Heart right ventricle (tissue), 16 donors: Measurements from ENCODE around the gene KCNMA1. TPM values are rescaled to one million over a fixed set of nuclear protein-coding genes. Genes with fewer than 3 reads are reported as not detected.
"Not testable (repeated sequence)": the region's sequence is repeated elsewhere in the genome, so short reads cannot be mapped to it uniquely, and the experiment has no call there.

Experiments
- ATAC-seq, 8 donors: fragments of 200-7000 bp; cut with Tn5 transposase; one replicate each; pipeline ENCODE4 v1.9.1; 2020; ENCODE audit warnings: mild to moderate bottlenecking in 8 of 8, moderate library complexity in 8 of 8, moderate number of reproducible peaks in 1 of 8
- DNase-seq, 2 donors: peaks; one replicate each; pipeline ENCODE4 v3.0.0-alpha.2; 2020
- H3K27ac ChIP-seq, 10 donors: fragments of 200-600 bp; sonication (generic) in 2 of 10; one replicate each; pipeline versions ENCODE4 v1.5.0 to v1.8.0; 2020 to 2022; ENCODE audit warnings: mild to moderate bottlenecking in 3 of 10
- H3K27me3 ChIP-seq, 7 donors: fragments of 200-600 bp; one replicate each; pipeline ENCODE4 v1.8.0; 2021 to 2022; ENCODE audit warnings: mild to moderate bottlenecking in 2 of 7
- H3K36me3 ChIP-seq, 9 donors: fragments of 200-600 bp; sonication (generic) in 1 of 9; one replicate each; pipeline versions ENCODE4 v1.5.0 to v1.8.0; 2020 to 2022; ENCODE audit warnings: mild to moderate bottlenecking in 2 of 9
- H3K4me1 ChIP-seq, 9 donors: fragments of 200-600 bp; sonication (generic) in 1 of 9; one replicate each; pipeline versions ENCODE4 v1.5.0 to v1.8.0; 2020 to 2022; ENCODE audit warnings: mild to moderate bottlenecking in 4 of 9
- H3K4me3 ChIP-seq, 10 donors: fragments of 200-600 bp; sonication (generic) in 2 of 10; one replicate each; pipeline versions ENCODE4 v1.5.0 to v1.8.0; 2020 to 2022; ENCODE audit warnings: mild to moderate bottlenecking in 7 of 10, moderate library complexity in 2 of 10
- H3K9me3 ChIP-seq, 11 donors: fragments of 200-600 bp in 10 of 11; sonication (generic) in 2 of 11; one replicate each; pipeline versions ENCODE4 v1.5.0 to v1.8.0; 2013 to 2022; ENCODE audit warnings: mild to moderate bottlenecking in 2 of 11, control low read depth in 1 of 11, moderate library complexity in 1 of 11
- WGBS, 2 donors: extraction: QIAGEN DNeasy Blood & Tissue Kit; methylation state at CpG; one replicate each; pipeline ENCODE4 v1.1.7; 2013; ENCODE audit warnings: inconsistent platforms in 1 of 2; 5-methylcytosine and 5-hydroxymethylcytosine counted together
- intact Hi-C, 10 donors: fragments of 100-400 bp; cut with DNase I; formaldehyde crosslinking; loops; one replicate each; pipeline versions ENCODE4 v1.11.1 to v1.14.2; 2022
- polyA plus RNA-seq, 2 donors: library from polyadenylated mRNA; stranded (reverse); fragments of 200-250 nt; gene quantifications; one replicate each; pipeline ENCODE4 v1.2.3, GENCODE V29; 2013
- total RNA-seq, 10 donors: library from RNA; stranded (reverse); fragmentation: NEBNext Ultra II Directional in 3 of 10; extraction: Animal tissue kit (Norgen Biotek cat#: 25700) in 3 of 10; gene quantifications; one replicate each; pipeline versions ENCODE4 v1.2.1 to v1.2.4, GENCODE V29; 2021 to 2023
- TF ChIP-seq, protein P1 (sequence below), 9 donors: fragments of 200-600 bp; sonication (generic) in 2 of 9; IDR thresholded peaks; one replicate each; pipeline versions ENCODE4 v1.5.0 to v1.8.0; 2021 to 2022; ENCODE audit warnings: antibody characterized with exemption in 9 of 9, mild to moderate bottlenecking in 5 of 9, moderate library complexity in 1 of 9
- donor health status: Arrhythmogenic right ventricular cardiomyopathy.
- donor health status: ischemic (EF 13 %, LVEDD 7.1; RV severe dilation, severe dysfunction).
- donor health status: healthy with polysubstance abuse.
- donor health status: DM: no; HTN: yes; CAD: no.
- donor health status: DM: no; HTN: no; CAD: no.
- donor health status: ischemic (EF 25% LVEDD 6.9; RV normal size, moderate dysfunction).
- donor health status: ischemic (EF 25% LVEDD 5.7; RV mildly dilated, moderate dysfunction).
- donor health status: healthy.
- donor health status: DM: yes; HTN: yes; CAD: no.
- donor health status: Ischemic cardiomyopathy.
- donor health status: ischemic (EF 35%, LVEDD 5.7; RV mildly dilated, moderate dysfunction).
- donor health status: nonischemic (EF 11% LVEDD 7.7; RV severe dilation, severe dysfunction).
- donor health status: DM: yes; HTN: yes; CAD: no.
- donor health status: PGD.
- donor health status: ischemic (EF 29% LVEDD 5.4; RV normal size, mild dysfunction).
- donor health status: nonischemic (EF 23%, LVEDD 6.1; RV moderate dilation, normal function).

KCNMA1 gene
- total and polyA plus RNA-seq, 12 donors, result 0.59 to 5.3 (median 1.6) TPM

DNA sequence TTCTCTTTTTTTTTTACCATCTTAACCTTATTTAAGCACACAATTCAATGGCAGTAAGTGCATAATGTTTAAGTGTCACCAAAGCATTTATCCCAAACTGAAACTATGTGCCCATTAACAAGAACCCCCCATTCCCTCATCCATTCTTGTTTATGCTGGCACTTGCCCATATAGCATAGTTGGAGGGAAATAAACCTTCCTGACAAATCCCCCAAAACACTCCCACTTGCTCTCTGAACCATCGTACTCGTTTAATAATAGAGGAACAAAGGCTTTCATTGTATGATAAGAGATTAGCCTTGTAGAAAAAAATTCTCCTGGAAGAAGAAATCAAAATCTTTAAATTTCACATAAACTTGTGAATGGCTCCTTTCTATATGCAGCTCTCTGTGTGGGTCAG is 26.4 kb upstream of the KCNMA1 start:
- TF ChIP-seq, protein P1, sequence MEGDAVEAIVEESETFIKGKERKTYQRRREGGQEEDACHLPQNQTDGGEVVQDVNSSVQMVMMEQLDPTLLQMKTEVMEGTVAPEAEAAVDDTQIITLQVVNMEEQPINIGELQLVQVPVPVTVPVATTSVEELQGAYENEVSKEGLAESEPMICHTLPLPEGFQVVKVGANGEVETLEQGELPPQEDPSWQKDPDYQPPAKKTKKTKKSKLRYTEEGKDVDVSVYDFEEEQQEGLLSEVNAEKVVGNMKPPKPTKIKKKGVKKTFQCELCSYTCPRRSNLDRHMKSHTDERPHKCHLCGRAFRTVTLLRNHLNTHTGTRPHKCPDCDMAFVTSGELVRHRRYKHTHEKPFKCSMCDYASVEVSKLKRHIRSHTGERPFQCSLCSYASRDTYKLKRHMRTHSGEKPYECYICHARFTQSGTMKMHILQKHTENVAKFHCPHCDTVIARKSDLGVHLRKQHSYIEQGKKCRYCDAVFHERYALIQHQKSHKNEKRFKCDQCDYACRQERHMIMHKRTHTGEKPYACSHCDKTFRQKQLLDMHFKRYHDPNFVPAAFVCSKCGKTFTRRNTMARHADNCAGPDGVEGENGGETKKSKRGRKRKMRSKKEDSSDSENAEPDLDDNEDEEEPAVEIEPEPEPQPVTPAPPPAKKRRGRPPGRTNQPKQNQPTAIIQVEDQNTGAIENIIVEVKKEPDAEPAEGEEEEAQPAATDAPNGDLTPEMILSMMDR (IDR thresholded peaks at IDR 0.05), result no peak
- DNase-seq, result no peak
- WGBS, 2 donors, result 30 to 47% methylated on average over 2 of the region's 2 CpGs
- Histone ChIP-seq H3K27me3 (peaks cover 0 to 34% (median 27%) of the 10 kb centered on the region in 7 donors), H3K9me3 (peaks cover 0 to 11% (median 0%) of the 10 kb centered on the region in 11 donors), H3K36me3 (no peaks in the 10 kb centered on the region), H3K4me1 (no peaks in the 10 kb centered on the region), H3K27ac (no peak overlapping the region), H3K4me3 (no peak overlapping the region)
- intact Hi-C loops, result no loop called here
- ATAC-seq, result no peak

DNA sequence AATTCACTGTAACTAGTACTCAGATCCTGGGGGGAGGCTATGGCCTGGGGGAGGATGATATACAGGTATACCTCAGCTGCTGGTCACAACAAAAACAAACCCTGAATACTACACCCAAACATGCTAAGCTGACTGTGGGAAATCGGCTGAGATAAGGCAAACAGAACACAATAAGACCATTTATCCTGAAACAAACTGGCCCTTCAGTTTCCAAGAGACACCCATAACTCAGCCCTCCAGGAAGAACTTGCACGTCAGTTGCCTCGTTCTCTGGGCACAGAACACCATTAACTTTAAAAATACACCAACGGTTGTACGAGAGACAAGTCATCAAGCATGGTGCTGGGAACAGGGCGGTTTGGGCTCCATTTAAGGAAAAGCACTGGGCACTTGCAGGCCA is 24.1 kb upstream of the KCNMA1 start:
- Histone ChIP-seq H3K4me3 (no peak overlapping the region), H3K27me3 (peaks cover 0 to 25% (median 20%) of the 10 kb centered on the region in 7 donors), H3K9me3 (peaks cover 0 to 18% (median 0%) of the 10 kb centered on the region in 11 donors), H3K27ac (no peak overlapping the region), H3K4me1 (no peaks in the 10 kb centered on the region), H3K36me3 (no peaks in the 10 kb centered on the region)
- ATAC-seq, result no peak
- WGBS, 2 donors, result 54 to 56% methylated on average over 6 of the region's 6 CpGs
- no peak for DNase-seq
- TF ChIP-seq, protein P1 (IDR thresholded peaks at IDR 0.05), result no peak
- intact Hi-C loops, result loop anchor here in 1 of 10 donors (2.0 kb wide), 1 partner anchor 59 kb away; no protein-coding TSS in a partner anchor

DNA sequence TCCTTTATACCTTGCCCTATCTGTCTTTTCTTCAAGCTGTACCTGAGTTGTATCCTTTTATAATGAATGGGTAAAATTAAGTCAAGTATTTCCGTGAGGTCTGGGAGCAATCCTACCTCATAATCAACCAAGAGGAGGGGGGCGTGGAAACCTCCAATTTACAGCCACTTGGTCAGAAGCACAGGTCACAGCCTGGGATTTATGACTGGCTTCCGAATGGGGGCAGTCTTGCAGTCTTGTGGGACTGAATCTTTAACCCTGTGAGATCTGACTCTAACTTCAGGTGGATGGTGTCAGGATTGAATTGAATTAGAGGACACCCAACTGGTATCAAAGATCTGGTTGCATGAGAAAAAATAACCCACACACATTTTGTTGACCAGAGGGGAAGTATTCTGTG is 23.5 kb upstream of the KCNMA1 start:
- ATAC-seq, result no peak

DNA sequence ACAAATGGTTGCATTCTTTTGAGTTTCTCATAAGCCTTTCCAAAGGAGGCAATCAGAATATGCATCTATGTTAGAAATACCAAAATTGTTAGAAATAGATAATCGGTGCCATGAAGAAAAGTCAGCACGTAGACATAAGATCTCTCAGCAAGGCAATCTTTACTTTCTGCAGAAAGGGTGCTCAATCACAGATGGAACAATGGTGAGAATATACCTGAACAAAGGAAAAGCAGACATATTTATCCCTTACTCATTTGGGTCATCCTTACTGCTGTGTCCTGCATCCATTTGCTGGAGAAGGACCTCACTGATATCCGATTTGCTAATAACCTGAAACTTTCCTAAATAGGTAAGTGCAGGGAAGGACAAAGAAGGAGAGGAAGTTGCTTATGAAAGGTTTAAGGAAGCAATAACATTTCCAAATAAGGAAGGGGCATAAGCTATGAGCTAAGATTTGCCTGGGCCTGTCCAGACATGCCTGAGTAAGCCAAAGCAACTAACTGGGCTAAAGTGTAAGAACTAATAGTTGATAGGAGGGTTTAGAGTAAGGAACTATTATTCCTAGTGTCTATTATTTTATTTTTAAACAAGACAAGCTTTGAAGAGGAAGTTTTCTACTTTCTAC is 21.6 kb upstream of the KCNMA1 start:
- WGBS, 2 donors, result 92 to 96% methylated on average over 3 of the region's 3 CpGs
- H3K27ac ChIP-seq, ATAC-seq, H3K4me1 ChIP-seq, intact Hi-C loops, H3K36me3 ChIP-seq, DNase-seq, H3K4me3 ChIP-seq: not testable (repeated sequence)
- peaks cover 0 to 18% (median 0%) of the 10 kb centered on the region in 11 donors for H3K9me3 ChIP-seq
- peaks cover 0 to 19% (median 10%) of the 10 kb centered on the region in 7 donors for H3K27me3 ChIP-seq

More for the DNA sequence above, 23.5 kb upstream of the KCNMA1 start:
- Histone ChIP-seq H3K36me3 (no peaks in the 10 kb centered on the region), H3K27ac (no peak overlapping the region), H3K9me3 (peaks cover 0 to 18% (median 0%) of the 10 kb centered on the region in 11 donors), H3K27me3 (peaks cover 0 to 22% (median 22%) of the 10 kb centered on the region in 7 donors), H3K4me3 (no peak overlapping the region), H3K4me1 (no peaks in the 10 kb centered on the region)
- TF ChIP-seq, protein P1 (IDR thresholded peaks at IDR 0.05), result no peak
- DNase-seq, result no peak
- WGBS, 2 donors, result 38 to 56% methylated on average over 3 of the region's 3 CpGs
- intact Hi-C loops, result no loop called here

DNA sequence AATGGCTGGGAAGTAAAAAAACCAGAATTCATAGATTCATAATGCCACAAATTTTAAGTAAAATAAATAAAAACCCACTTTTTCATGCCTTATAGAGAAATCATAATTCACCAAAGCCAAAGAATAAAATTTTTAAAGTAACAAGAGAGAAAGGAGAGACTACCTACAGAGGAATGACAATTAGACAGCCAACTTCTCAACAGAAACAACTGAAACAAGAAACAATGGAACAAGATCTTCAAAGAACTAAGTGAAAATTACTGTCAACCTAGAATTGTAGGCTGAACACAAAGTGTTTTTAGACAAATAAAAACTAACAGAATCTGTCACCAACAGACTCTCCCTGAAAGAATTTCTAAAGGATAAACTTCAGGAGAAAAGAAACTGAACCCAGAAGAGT is 15.6 kb upstream of the KCNMA1 start:
- intact Hi-C loops, result no loop called here
- TF ChIP-seq, protein P1 (IDR thresholded peaks at IDR 0.05), result no peak
- Histone ChIP-seq H3K27ac (no peak overlapping the region), H3K9me3 (peaks cover 0 to 16% (median 8%) of the 10 kb centered on the region in 11 donors), H3K27me3 (peaks cover 0 to 35% (median 5%) of the 10 kb centered on the region in 7 donors), H3K4me1 (no peaks in the 10 kb centered on the region), H3K4me3 (no peak overlapping the region), H3K36me3 (no peaks in the 10 kb centered on the region)
- DNase-seq (no peak), ATAC-seq (no peak)
